Endodermal cell (in vitro differentiated cells): Measurements from ENCODE around the gene RECK. TPM values are rescaled to one million over a fixed set of nuclear protein-coding genes. Genes with fewer than 3 reads are reported as not detected.

Experiments used
- DNase-seq: peaks from one replicate; pipeline ENCODE4 v3.0.0-alpha.2; 2017
- H3K27ac ChIP-seq: 2 replicates; pipeline ENCODE4 v1.5.1; 2013; ENCODE audit warnings: mild to moderate bottlenecking, low read depth, low read length, moderate library complexity
- H3K27me3 ChIP-seq: 2 replicates; pipeline ENCODE4 v1.6.1; 2013; ENCODE audit warnings: mild to moderate bottlenecking, low read length, moderate library complexity; ENCODE audit not compliant: insufficient read depth, control insufficient read depth, poor library complexity, severe bottlenecking
- H3K36me3 ChIP-seq: 2 replicates; pipeline ENCODE4 v1.7.0; 2013; ENCODE audit warnings: mild to moderate bottlenecking, low read length, moderate library complexity; ENCODE audit not compliant: control insufficient read depth, insufficient read depth
- H3K4me1 ChIP-seq: one replicate; pipeline ENCODE4 v1.7.0; 2013; ENCODE audit warnings: low read length; ENCODE audit not compliant: control insufficient read depth, insufficient read depth
- H3K4me3 ChIP-seq: 2 replicates; pipeline ENCODE4 v1.5.1; 2013; ENCODE audit warnings: mild to moderate bottlenecking, low read length, moderate library complexity
- H3K9ac ChIP-seq: 2 replicates; pipeline ENCODE4 v1.6.1; 2013; ENCODE audit warnings: mild to moderate bottlenecking, low read length, moderate library complexity; ENCODE audit not compliant: poor library complexity, severe bottlenecking; ENCODE audit errors: extremely low read depth
- H3K9me3 ChIP-seq: 2 replicates; pipeline ENCODE4 v1.6.1; 2013; ENCODE audit warnings: mild to moderate bottlenecking, low read length, moderate library complexity; ENCODE audit not compliant: control insufficient read depth
- H3K27ac Mint-ChIP-seq: 2 replicates; pipeline ENCODE4 v1.8.0; 2020; ENCODE audit warnings: mixed read lengths
- H3K27me3 Mint-ChIP-seq: 2 replicates; pipeline ENCODE4 v1.8.0; 2021; ENCODE audit warnings: mild to moderate bottlenecking, mixed read lengths; ENCODE audit not compliant: insufficient read depth
- H3K36me3 Mint-ChIP-seq: 2 replicates; pipeline ENCODE4 v1.8.0; 2020; ENCODE audit warnings: low read depth, mixed read lengths
- H3K4me1 Mint-ChIP-seq: 2 replicates; pipeline ENCODE4 v1.8.0; 2020; ENCODE audit warnings: mixed read lengths
- H3K4me3 Mint-ChIP-seq: 2 replicates; pipeline ENCODE4 v1.8.0; 2020; ENCODE audit warnings: mild to moderate bottlenecking, moderate library complexity, mixed read lengths
- H3K9me3 Mint-ChIP-seq: 2 replicates; pipeline ENCODE4 v1.8.0; 2020; ENCODE audit warnings: mild to moderate bottlenecking, mixed read lengths
- CTCF ChIP-seq: fragments of 200-600 bp; sonication (generic); conservative IDR thresholded peaks from 2 replicates; pipeline ENCODE4 v1.5.0; 2021; ENCODE audit warnings: antibody characterized with exemption, mild to moderate bottlenecking
- WGBS, 2 experiments: methylation state at CpG; one replicate each; pipeline versions ENCODE4 v1.1.5 to v1.1.7; 2013; ENCODE audit warnings: missing lambda C conversion rate in 2 of 2, mixed read lengths in 1 of 2; ENCODE audit not compliant: insufficient coverage in 1 of 2, insufficient read length in 1 of 2; 5-methylcytosine and 5-hydroxymethylcytosine counted together
- total RNA-seq, 2 donors: library from RNA; stranded (reverse); fragmentation: NEBNext Ultra II Directional in 1 of 2; extraction: Animal tissue kit (Norgen Biotek cat#: 25700) in 1 of 2; gene quantifications; 2 replicates in 1 of 2; 3 replicates in 1 of 2; pipeline ENCODE4 v1.2.1, GENCODE V29; 2021

RECK gene
- total RNA-seq, 2 donors from 2014 or later = 11.5 to 16.1 TPM

DNA sequence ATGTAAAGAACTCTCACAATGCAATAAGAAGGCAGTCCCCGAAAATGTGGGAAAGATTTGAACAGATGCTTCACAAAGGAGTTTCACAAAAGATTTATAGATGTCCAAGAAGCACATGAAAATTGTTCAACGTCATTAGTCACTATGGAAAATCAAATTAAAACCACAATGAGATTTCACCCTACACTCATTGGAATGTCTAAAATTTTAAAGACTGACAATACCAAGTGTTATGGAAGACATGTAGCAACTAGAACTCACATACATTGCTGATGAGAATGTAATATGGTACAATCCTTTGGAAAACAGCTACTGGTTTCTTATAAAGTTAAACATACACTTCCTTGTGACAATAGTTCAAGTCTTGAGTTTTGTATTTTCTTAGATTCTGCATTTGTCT is 11.0 kb upstream of the RECK start:
- no peak overlapping the region for H3K9ac ChIP-seq
- peaks cover 13% of the 10 kb centered on the region for H3K27me3 Mint-ChIP-seq
- no peaks in the 10 kb centered on the region for H3K36me3 Mint-ChIP-seq
- no peak overlapping the region for H3K27ac Mint-ChIP-seq
- H3K27me3 ChIP-seq = peaks cover 31% of the 10 kb centered on the region
- no peak overlapping the region for H3K4me3 ChIP-seq
- TF ChIP-seq CTCF = no peak
- peaks cover 4% of the 10 kb centered on the region for H3K4me1 Mint-ChIP-seq
- no peaks in the 10 kb centered on the region for H3K9me3 ChIP-seq
- H3K27ac ChIP-seq = no peak overlapping the region
- no peaks in the 10 kb centered on the region for H3K36me3 ChIP-seq
- H3K9me3 Mint-ChIP-seq = no peaks in the 10 kb centered on the region
- 90 to 100% methylated on average over 1 to 2 of the region's 2 CpGs for WGBS, 2 experiments
- H3K4me1 ChIP-seq = no peaks in the 10 kb centered on the region
- H3K4me3 Mint-ChIP-seq = no peak overlapping the region
- DNase-seq = no peak

DNA sequence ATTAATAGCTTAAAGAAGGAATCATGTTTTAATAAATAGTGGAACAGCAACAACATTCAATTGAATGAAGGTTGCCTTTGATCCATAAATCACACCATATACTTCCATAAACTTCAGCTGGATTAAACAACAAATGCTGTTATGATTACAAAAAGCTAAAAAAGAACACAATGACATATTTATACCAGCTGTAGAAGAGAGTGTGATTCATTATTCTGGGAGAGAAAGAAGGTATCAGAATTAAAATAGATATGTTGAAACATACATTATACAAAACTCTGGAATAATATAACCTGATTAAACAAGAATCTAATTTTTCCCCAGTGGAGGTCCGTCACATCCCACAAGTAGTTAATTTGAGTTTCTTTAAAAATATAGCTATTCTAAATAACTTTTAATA is 7.5 kb upstream of the RECK start:
- Mint-ChIP-seq H3K4me3 (no peak overlapping the region), H3K27ac (no peak overlapping the region), H3K36me3 (no peaks in the 10 kb centered on the region), H3K27me3 (peaks cover 10% of the 10 kb centered on the region), H3K4me1 (no peaks in the 10 kb centered on the region), H3K9me3 (no peaks in the 10 kb centered on the region)
- H3K9me3 ChIP-seq = no peaks in the 10 kb centered on the region
- 86% methylated on average over 1 of the region's 1 CpG; no CpG with 5 or more reads in 1 of the 2 experiments for WGBS, 2 experiments
- H3K27me3 ChIP-seq = peaks cover 18% of the 10 kb centered on the region
- H3K36me3 ChIP-seq = no peaks in the 10 kb centered on the region
- no peak overlapping the region for H3K9ac ChIP-seq
- no peak overlapping the region for H3K27ac ChIP-seq
- no peak overlapping the region for H3K4me3 ChIP-seq
- TF ChIP-seq CTCF = no peak
- no peaks in the 10 kb centered on the region for H3K4me1 ChIP-seq
- no peak for DNase-seq

DNA sequence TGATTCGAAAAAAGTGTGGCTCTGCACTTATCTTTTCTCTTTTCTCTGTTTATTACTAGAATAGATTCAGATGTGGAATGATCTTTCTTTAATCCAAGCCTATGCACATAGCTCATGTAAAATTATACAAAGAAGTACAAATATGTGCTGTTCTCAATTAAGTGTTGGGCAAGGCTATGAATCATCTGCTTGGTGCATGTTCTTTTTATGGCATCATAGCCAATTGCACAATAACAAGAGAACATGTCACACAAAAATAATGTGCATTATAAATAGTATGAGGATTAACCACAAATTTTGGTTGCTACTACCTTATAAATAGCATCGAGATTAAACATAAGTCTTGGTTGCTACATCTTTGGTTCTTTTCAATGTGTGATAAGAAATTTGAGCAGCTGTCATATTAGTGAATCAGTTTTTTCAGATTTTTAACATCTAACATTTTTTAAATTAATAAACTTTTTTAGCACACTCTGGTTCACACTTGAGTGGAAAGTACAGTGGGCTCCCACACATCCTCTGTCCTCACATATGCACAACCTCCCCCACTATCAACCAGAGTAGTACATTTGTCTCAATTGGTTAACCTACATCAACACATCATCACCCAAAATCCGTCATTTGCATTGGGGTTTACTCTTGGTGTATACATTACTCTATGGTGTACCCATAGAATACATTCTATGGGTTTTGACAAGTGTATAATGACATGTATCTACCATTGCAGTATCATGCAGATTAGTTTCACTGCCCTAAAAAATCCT is 6.8 kb upstream of the RECK start:
- no peaks in the 10 kb centered on the region for H3K4me1 ChIP-seq
- Mint-ChIP-seq H3K4me3 (no peak overlapping the region), H3K27me3 (peaks cover 10% of the 10 kb centered on the region), H3K36me3 (no peaks in the 10 kb centered on the region), H3K27ac (no peak overlapping the region), H3K9me3 (no peaks in the 10 kb centered on the region), H3K4me1 (no peaks in the 10 kb centered on the region)
- H3K9me3 ChIP-seq = no peaks in the 10 kb centered on the region
- WGBS, 2 experiments = 68% methylated on average over 3 of the region's 3 CpGs; no CpG with 5 or more reads in 1 of the 2 experiments
- no peak for DNase-seq
- no peak overlapping the region for H3K27ac ChIP-seq
- H3K27me3 ChIP-seq = peaks cover 18% of the 10 kb centered on the region
- no peak for TF ChIP-seq CTCF
- no peak overlapping the region for H3K4me3 ChIP-seq
- no peaks in the 10 kb centered on the region for H3K36me3 ChIP-seq
- H3K9ac ChIP-seq = no peak overlapping the region
